HuH-7.5 (cell line): ENCODE results near the gene GPC5.

Experiments used
- DNase-seq: peaks from one replicate; pipeline ENCODE4 v3.0.0; 2011; ENCODE audit warnings: low spot score

The GPC5 gene

GRCh38 chr13:92012787-92013186 lies 614.4 kb downstream of the GPC5 start:
- no peak for DNase-seq

GRCh38 chr13:92017737-92018136 lies 619.3 kb downstream of the GPC5 start:
- DNase-seq: no peak

- DNase-seq: no peak
Observed at GRCh38 chr13:92028695-92029094, 630.3 kb downstream of the GPC5 start.

- no peak for DNase-seq
Observed at GRCh38 chr13:92029641-92030040, 631.2 kb downstream of the GPC5 start.

GRCh38 chr13:92038905-92039304 lies 640.5 kb downstream of the GPC5 start:
- DNase-seq: no peak

- no peak for DNase-seq
Observed at GRCh38 chr13:92042522-92042921, 644.1 kb downstream of the GPC5 start.

- DNase-seq: no peak
Observed at GRCh38 chr13:92044351-92044750, 645.9 kb downstream of the GPC5 start.

GRCh38 chr13:92054389-92054788 lies 656.0 kb downstream of the GPC5 start:
- no peak for DNase-seq

GRCh38 chr13:92074658-92075057 lies 676.2 kb downstream of the GPC5 start:
- peak; percentile 8 for DNase-seq

- no peak for DNase-seq
Observed at GRCh38 chr13:92097337-92097903, 699.0 kb downstream of the GPC5 start.

- no peak for DNase-seq
Observed at GRCh38 chr13:92101801-92102200, 703.4 kb downstream of the GPC5 start.

GRCh38 chr13:92103689-92104153 lies 705.3 kb downstream of the GPC5 start:
- DNase-seq: no peak

- no peak for DNase-seq
Observed at GRCh38 chr13:92122186-92122853, 723.9 kb downstream of the GPC5 start.

- no peak for DNase-seq
Observed at GRCh38 chr13:92126399-92126798, 728.0 kb downstream of the GPC5 start.

- no peak for DNase-seq
Observed at GRCh38 chr13:92135509-92135908, 737.1 kb downstream of the GPC5 start.

GRCh38 chr13:92136449-92137155 lies 738.2 kb downstream of the GPC5 start:
- DNase-seq: no peak

GRCh38 chr13:92137520-92137919 lies 739.1 kb downstream of the GPC5 start:
- no peak for DNase-seq

GRCh38 chr13:92143766-92144165 lies 745.3 kb downstream of the GPC5 start:
- no peak for DNase-seq

- DNase-seq: no peak
Observed at GRCh38 chr13:92150606-92151005, 752.2 kb downstream of the GPC5 start.

GRCh38 chr13:92158346-92158745 lies 759.9 kb downstream of the GPC5 start:
- no peak for DNase-seq

GRCh38 chr13:92164822-92165221 lies 766.4 kb downstream of the GPC5 start:
- DNase-seq: no peak

GRCh38 chr13:92172191-92172590 lies 773.8 kb downstream of the GPC5 start:
- DNase-seq: no peak

GRCh38 chr13:92173254-92173653 lies 774.8 kb downstream of the GPC5 start:
- no peak for DNase-seq
